GM12875 (cell line): ENCODE data around the gene AZGP1.
"Not testable (repeated sequence)": the region's sequence is repeated elsewhere in the genome, so short reads cannot be mapped to it uniquely, and the experiment has no call there.

ENCODE experiments used
- H3K4me3 ChIP-seq: one replicate; pipeline ENCODE4 v1.5.1; 2011; ENCODE audit warnings: low read depth, low read length, control low read depth
- CTCF ChIP-seq: IDR thresholded peaks from 2 replicates; pipeline ENCODE4 v1.5.1; 2011; ENCODE audit warnings: low read depth, mild to moderate bottlenecking, control low read depth, inconsistent platforms, low read length, moderate library complexity, borderline replicate concordance; ENCODE audit not compliant: insufficient read depth

AZGP1 gene

GRCh38 chr7:99994819-99995218 lies 19.0 kb upstream of the AZGP1 start:
- no peak overlapping the region for H3K4me3 ChIP-seq
- TF ChIP-seq CTCF, result no peak

GRCh38 chr7:99992330-99993038 lies 16.7 kb upstream of the AZGP1 start:
- no peak for TF ChIP-seq CTCF

GRCh38 chr7:99991543-99991942 lies 15.7 kb upstream of the AZGP1 start:
- H3K4me3 ChIP-seq, result not testable (repeated sequence)

More at GRCh38 chr7:99992330-99993038, 16.7 kb upstream of the AZGP1 start:
- H3K4me3 ChIP-seq, result no peak overlapping the region

GRCh38 chr7:99990460-99990852 lies 14.6 kb upstream of the AZGP1 start:
- TF ChIP-seq CTCF, result no peak

GRCh38 chr7:99987846-99988245 lies 12.0 kb upstream of the AZGP1 start:
- no peak for TF ChIP-seq CTCF

More at GRCh38 chr7:99990460-99990852, 14.6 kb upstream of the AZGP1 start:
- no peak overlapping the region for H3K4me3 ChIP-seq

GRCh38 chr7:99987306-99987705 lies 11.5 kb upstream of the AZGP1 start:
- H3K4me3 ChIP-seq, result not testable (repeated sequence)

More at GRCh38 chr7:99987846-99988245, 12.0 kb upstream of the AZGP1 start:
- H3K4me3 ChIP-seq, result no peak overlapping the region

GRCh38 chr7:99984593-99984992 lies 8.8 kb upstream of the AZGP1 start:
- TF ChIP-seq CTCF, result no peak

GRCh38 chr7:99981066-99981465 lies 5.2 kb upstream of the AZGP1 start:
- H3K4me3 ChIP-seq, result not testable (repeated sequence)

More at GRCh38 chr7:99984593-99984992, 8.8 kb upstream of the AZGP1 start:
- H3K4me3 ChIP-seq, result no peak overlapping the region

GRCh38 chr7:99980448-99980872 lies 4.6 kb upstream of the AZGP1 start:
- H3K4me3 ChIP-seq, result not testable (repeated sequence)
